ENCODE results near the gene ZNF581. TPM values are rescaled to one million over a fixed set of nuclear protein-coding genes. Genes with fewer than 3 reads are reported as not detected.
A peak's percentile ranks its signal among the peaks of the same experiment; 100 is the strongest.

The ZNF581 gene
- polyA plus RNA-seq, 1 of the 3 experiments (the other 2 are of a cell fraction), result 24.7 TPM

DNA sequence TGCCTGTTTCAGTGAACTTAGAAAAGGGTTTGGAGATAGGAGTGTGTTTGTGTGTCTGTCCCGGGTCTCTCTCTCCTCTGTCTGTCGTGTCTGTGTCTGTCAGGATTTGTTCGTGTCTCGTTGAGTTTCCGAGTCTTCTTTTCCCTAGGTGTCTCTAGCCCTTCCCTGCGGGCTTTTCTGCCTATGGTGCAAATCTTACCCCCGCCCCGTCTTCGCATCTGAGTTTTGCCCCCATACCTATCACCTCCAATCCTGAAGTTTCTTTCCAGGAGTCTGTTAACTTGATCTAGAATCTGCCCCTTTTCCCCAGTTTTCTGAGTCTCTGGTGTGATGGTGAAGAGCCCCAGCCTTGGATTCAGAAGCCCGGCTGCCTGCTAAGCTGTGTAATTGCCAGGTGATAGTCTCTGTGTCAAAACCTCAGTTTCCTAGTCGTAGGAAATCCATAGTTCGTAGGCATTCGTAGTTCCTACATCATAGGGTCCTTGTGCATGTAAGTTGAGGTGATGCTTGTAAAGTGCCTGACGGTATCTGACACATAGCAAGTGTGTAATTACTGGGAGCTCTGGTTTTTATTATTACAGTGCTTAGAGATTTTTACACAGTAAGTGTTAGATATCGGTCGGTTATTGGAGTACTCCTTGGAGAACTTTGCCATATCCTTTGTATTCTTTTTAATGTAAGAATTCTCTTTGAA lies 32.4 kb downstream of the ZNF581 start (continued):
- TF ChIP-seq, protein P1, sequence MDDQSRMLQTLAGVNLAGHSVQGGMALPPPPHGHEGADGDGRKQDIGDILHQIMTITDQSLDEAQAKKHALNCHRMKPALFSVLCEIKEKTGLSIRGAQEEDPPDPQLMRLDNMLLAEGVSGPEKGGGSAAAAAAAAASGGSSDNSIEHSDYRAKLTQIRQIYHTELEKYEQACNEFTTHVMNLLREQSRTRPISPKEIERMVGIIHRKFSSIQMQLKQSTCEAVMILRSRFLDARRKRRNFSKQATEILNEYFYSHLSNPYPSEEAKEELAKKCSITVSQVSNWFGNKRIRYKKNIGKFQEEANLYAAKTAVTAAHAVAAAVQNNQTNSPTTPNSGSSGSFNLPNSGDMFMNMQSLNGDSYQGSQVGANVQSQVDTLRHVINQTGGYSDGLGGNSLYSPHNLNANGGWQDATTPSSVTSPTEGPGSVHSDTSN (IDR thresholded peaks at IDR 0.05), result no peak
- TF ChIP-seq RCOR1 (IDR thresholded peaks at IDR 0.05; ENCODE audit: low read length) (no peak), TCF12 (IDR thresholded peaks at IDR 0.05) (no peak), RAD21 (IDR thresholded peaks at IDR 0.05; ENCODE audit: low read length) (no peak)

DNA sequence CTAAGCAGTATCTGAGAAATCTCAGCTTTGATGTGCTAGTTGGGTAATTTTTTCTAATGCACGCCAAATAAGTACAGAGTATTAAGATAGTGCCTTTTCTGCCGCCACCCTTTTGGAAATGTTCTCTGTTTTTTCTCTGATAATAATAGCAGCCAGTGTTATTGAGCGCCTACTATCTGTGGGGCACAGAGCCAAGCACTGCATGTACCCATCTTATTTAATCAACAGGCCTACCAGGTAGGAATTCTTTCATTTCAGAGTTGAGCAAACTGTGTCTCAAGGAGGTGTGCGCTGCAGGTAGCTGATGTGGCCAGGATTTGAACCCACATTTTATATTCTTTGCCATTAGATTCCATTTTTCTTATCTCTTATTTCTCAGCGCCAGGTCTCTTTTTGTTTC lies 32.9 kb downstream of the ZNF581 start:
- TF ChIP-seq YY1 (IDR thresholded peaks at IDR 0.05; ENCODE audit: low read depth) (no peak), NFIC (IDR thresholded peaks at IDR 0.05; ENCODE audit: borderline replicate concordance) (peak; percentile 47; the same call in 1 of the 2 replicates)
- TF ChIP-seq, protein P2, sequence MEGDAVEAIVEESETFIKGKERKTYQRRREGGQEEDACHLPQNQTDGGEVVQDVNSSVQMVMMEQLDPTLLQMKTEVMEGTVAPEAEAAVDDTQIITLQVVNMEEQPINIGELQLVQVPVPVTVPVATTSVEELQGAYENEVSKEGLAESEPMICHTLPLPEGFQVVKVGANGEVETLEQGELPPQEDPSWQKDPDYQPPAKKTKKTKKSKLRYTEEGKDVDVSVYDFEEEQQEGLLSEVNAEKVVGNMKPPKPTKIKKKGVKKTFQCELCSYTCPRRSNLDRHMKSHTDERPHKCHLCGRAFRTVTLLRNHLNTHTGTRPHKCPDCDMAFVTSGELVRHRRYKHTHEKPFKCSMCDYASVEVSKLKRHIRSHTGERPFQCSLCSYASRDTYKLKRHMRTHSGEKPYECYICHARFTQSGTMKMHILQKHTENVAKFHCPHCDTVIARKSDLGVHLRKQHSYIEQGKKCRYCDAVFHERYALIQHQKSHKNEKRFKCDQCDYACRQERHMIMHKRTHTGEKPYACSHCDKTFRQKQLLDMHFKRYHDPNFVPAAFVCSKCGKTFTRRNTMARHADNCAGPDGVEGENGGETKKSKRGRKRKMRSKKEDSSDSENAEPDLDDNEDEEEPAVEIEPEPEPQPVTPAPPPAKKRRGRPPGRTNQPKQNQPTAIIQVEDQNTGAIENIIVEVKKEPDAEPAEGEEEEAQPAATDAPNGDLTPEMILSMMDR (IDR thresholded peaks at IDR 0.05), result peak; percentile 29
- POLR2A ChIA-PET, result no interaction called here
- peak overlapping the region; percentile 87 for H3K9ac ChIP-seq
- H3K4me2 ChIP-seq, result peak overlapping the region; percentile 97
- no peak overlapping the region for H3K27ac ChIP-seq (ENCODE audit: low read depth in 2 of 2, low read length in 1 of 2)
- peaks cover 78% of the 10 kb centered on the region for H4K20me1 ChIP-seq (ENCODE audit: insufficient read depth)
- H3K27me3 ChIP-seq (ENCODE audit: insufficient read depth), result no peaks in the 10 kb centered on the region
- H3K36me3 ChIP-seq (replicated peaks in 1 of 2; ENCODE audit: control insufficient read depth in 1 of 2, insufficient read depth in 2 of 2, low read length in 1 of 2), result peaks cover 27 to 47% of the 10 kb centered on the region in 2 experiments
- H3K9me2 ChIP-seq, result no peaks in the 10 kb centered on the region
- CTCF ChIA-PET, result interaction anchor here (1.0 kb wide), 1 partner anchor 22 kb away, joined by 4 read pairs; no protein-coding TSS in a partner anchor
- no peak overlapping the region for H2AFZ ChIP-seq (ENCODE audit: low read depth)
- peaks cover 28% of the 10 kb centered on the region for H3F3A ChIP-seq (replicated peaks; ENCODE audit: insufficient read depth)
- no peaks in the 10 kb centered on the region for H3K9me3 ChIP-seq
- DNase-seq, result no peak
- H3K4me3 ChIP-seq (ENCODE audit: low read depth in 2 of 2, low read length in 1 of 2), result peak overlapping the region; percentile 74 to 96
- 68% methylated on average over 5 of the region's 5 CpGs for WGBS (ENCODE audit: low lambda C conversion rate)
- H3K79me2 ChIP-seq (ENCODE audit: insufficient read depth), result peaks cover 92% of the 10 kb centered on the region
- peaks cover 7 to 28% of the 10 kb centered on the region in 2 experiments; a peak in 3 of 4 replicates for H3K4me1 ChIP-seq (ENCODE audit: control insufficient read depth in 1 of 2, insufficient read depth in 2 of 2, low read depth in 1 of 2, low read length in 1 of 2)

DNA sequence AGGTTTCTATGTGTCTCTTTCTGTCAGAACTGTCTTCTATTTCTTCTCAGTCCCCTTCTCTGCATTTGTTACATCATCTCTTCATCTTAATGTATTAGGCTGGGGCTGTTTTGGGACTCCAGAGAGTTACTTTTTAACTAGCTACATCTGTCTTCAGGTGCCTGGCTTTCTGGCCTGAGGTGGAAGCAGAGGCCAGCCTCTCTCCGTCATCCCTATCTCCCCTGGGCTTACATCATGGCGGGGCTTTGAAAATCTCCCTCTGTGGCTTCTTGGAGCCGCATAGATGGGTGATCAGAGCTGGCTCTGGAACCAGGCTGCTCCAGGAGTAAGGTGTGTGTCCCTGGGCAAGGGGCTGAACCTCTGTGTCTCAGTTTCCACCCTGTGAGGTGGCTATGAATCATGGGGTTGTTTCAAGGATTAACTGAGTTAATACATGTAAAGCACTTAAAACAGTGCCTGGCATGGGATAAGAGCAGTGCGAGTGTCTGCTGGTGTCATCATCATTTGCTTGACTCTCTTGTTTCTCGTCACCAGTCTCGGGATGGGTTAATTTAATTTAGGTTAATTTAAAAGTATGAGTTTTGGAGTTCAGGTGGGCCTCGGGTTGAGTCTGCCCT lies 33.5 kb downstream of the ZNF581 start:
- Histone ChIP-seq H3K9me2 (no peaks in the 10 kb centered on the region), H3K4me3 (ENCODE audit: low read depth in 2 of 2, low read length in 1 of 2) (peak overlapping the region; percentile 74 to 96; a peak in 3 of 4 replicates), H3K27ac (ENCODE audit: low read depth in 2 of 2, low read length in 1 of 2) (no peak overlapping the region; a peak in 1 of 4 replicates), H3K9ac (peak overlapping the region; percentile 87; the same call in 1 of the 2 replicates), H3K36me3 (replicated peaks in 1 of 2; ENCODE audit: control insufficient read depth in 1 of 2, insufficient read depth in 2 of 2, low read length in 1 of 2) (peaks cover 26 to 48% of the 10 kb centered on the region in 2 experiments), H2AFZ (ENCODE audit: low read depth) (no peak overlapping the region), H3K27me3 (ENCODE audit: insufficient read depth) (no peaks in the 10 kb centered on the region), H3K4me2 (peak overlapping the region; percentile 97), H3F3A (replicated peaks; ENCODE audit: insufficient read depth) (peaks cover 21% of the 10 kb centered on the region), H3K9me3 (no peaks in the 10 kb centered on the region), H4K20me1 (ENCODE audit: insufficient read depth) (peaks cover 78% of the 10 kb centered on the region), H3K4me1 (ENCODE audit: control insufficient read depth in 1 of 2, insufficient read depth in 2 of 2, low read depth in 1 of 2, low read length in 1 of 2) (peaks cover 7 to 28% of the 10 kb centered on the region in 2 experiments; a peak in 3 of 4 replicates), H3K79me2 (ENCODE audit: insufficient read depth) (peaks cover 92% of the 10 kb centered on the region)
- ChIA-PET POLR2A (no interaction called here), CTCF (interaction anchor here (1.0 kb wide), 1 partner anchor 23 kb away, joined by 4 read pairs; no protein-coding TSS in a partner anchor)
- 87% methylated on average over 7 of the region's 7 CpGs for WGBS (ENCODE audit: low lambda C conversion rate)
- no peak for DNase-seq
- TF ChIP-seq EP300 (IDR thresholded peaks at IDR 0.05; ENCODE audit: borderline replicate concordance in 1 of 2, low read depth in 1 of 2, low read length in 1 of 2) (no peak), NRF1 (IDR thresholded peaks at IDR 0.05; ENCODE audit: low read depth, low read length) (no peak), FOXJ3 (CRISPR knock-in tag; IDR thresholded peaks at IDR 0.05) (no peak), RAD21 (IDR thresholded peaks at IDR 0.05; ENCODE audit: low read length) (no peak), RXRA (IDR thresholded peaks at IDR 0.05; ENCODE audit: borderline replicate concordance, low read depth) (no peak), EZH2phosphoT487 (IDR thresholded peaks at IDR 0.05; ENCODE audit: borderline replicate concordance, low read depth) (no peak), NFIC (IDR thresholded peaks at IDR 0.05; ENCODE audit: borderline replicate concordance) (no peak), MEF2A (IDR thresholded peaks at IDR 0.05; ENCODE audit: borderline replicate concordance, low read depth) (no peak), GATA2 (CRISPR knock-in tag; IDR thresholded peaks at IDR 0.05) (no peak), FOXM1 (IDR thresholded peaks at IDR 0.05; ENCODE audit: low read depth) (no peak), FOSL2 (IDR thresholded peaks at IDR 0.05; ENCODE audit: borderline replicate concordance, low read depth) (no peak)
- TF ChIP-seq, protein P3, sequence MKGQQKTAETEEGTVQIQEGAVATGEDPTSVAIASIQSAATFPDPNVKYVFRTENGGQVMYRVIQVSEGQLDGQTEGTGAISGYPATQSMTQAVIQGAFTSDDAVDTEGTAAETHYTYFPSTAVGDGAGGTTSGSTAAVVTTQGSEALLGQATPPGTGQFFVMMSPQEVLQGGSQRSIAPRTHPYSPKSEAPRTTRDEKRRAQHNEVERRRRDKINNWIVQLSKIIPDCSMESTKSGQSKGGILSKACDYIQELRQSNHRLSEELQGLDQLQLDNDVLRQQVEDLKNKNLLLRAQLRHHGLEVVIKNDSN (IDR thresholded peaks at IDR 0.05; ENCODE audit: borderline replicate concordance, low read depth), result no peak
- TF ChIP-seq, protein P4, sequence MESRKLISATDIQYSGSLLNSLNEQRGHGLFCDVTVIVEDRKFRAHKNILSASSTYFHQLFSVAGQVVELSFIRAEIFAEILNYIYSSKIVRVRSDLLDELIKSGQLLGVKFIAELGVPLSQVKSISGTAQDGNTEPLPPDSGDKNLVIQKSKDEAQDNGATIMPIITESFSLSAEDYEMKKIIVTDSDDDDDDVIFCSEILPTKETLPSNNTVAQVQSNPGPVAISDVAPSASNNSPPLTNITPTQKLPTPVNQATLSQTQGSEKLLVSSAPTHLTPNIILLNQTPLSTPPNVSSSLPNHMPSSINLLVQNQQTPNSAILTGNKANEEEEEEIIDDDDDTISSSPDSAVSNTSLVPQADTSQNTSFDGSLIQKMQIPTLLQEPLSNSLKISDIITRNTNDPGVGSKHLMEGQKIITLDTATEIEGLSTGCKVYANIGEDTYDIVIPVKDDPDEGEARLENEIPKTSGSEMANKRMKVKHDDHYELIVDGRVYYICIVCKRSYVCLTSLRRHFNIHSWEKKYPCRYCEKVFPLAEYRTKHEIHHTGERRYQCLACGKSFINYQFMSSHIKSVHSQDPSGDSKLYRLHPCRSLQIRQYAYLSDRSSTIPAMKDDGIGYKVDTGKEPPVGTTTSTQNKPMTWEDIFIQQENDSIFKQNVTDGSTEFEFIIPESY (IDR thresholded peaks at IDR 0.05; ENCODE audit: borderline replicate concordance, low read depth), result no peak

Data from SK-N-SH (cell line).